ENCODE data around the gene TIMM17A.
"Not testable (repeated sequence)": the region's sequence is repeated elsewhere in the genome, so short reads cannot be mapped to it uniquely, and the experiment has no call there.

The TIMM17A gene

DNA sequence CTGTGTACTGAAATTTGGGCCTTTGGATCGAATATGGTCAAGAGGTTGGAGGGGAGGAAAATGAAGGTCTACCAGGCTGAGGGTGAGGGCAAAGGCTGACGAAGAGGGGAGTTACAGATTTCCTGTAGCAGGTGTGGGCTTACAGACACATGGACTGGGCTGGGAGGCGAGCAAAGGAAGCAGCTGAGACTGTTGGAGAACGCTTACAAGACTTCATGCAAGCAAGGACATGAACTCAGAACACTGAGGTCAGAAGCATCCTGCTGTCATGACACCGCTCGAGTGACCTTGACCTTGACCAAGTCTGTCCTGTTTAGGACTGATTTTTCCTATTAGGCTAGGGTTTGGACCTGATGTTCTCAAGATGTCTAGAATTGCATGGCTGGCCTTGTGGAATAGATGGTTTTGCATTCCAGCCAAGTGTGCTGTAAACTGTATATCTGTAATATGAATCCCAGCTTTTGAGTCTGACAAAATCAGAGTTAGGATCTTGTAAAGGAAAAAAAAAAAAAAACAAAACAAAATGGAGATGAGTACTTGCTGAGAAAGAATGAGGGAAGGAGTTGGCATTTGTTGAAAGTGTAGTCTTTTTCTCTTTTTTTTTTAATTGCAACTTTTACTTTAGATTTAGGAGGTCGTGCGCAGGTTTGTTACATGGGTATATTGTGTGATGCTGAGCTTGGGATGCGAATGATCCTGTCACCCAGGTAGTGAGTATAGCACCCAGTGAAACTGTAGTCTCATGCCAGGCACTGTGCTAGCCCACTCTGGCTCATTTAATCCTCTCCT is 60.9 kb downstream of the TIMM17A start:
- DNase-seq (ENCODE audit: low read depth) = peak; percentile 64

GRCh38 chr1:202016811-202017748 is 61.8 kb downstream of the TIMM17A start:
- DNase-seq (ENCODE audit: low read depth) = no peak

- no peak for DNase-seq (ENCODE audit: low read depth)
These were observed 62.6 kb downstream of the TIMM17A start for GRCh38 chr1:202017749-202018467.

GRCh38 chr1:202018468-202019234 is 63.3 kb downstream of the TIMM17A start:
- peak; percentile 21 for DNase-seq (ENCODE audit: low read depth)

GRCh38 chr1:202019235-202019558 is 63.9 kb downstream of the TIMM17A start:
- not testable (repeated sequence) for DNase-seq (ENCODE audit: low read depth)
